HG02642 (cell line): Measurements from ENCODE around the gene UGT3A2.
A peak's percentile ranks its signal among the peaks of the same experiment; 100 is the strongest.

ENCODE experiments used
- ATAC-seq: cut with Tn5 transposase; IDR thresholded peaks from one replicate; pipeline ENCODE4 v1.9.1; 2021; ENCODE audit warnings: mild to moderate bottlenecking; ENCODE audit not compliant: unreplicated experiment, poor library complexity

The UGT3A2 gene, protein sequence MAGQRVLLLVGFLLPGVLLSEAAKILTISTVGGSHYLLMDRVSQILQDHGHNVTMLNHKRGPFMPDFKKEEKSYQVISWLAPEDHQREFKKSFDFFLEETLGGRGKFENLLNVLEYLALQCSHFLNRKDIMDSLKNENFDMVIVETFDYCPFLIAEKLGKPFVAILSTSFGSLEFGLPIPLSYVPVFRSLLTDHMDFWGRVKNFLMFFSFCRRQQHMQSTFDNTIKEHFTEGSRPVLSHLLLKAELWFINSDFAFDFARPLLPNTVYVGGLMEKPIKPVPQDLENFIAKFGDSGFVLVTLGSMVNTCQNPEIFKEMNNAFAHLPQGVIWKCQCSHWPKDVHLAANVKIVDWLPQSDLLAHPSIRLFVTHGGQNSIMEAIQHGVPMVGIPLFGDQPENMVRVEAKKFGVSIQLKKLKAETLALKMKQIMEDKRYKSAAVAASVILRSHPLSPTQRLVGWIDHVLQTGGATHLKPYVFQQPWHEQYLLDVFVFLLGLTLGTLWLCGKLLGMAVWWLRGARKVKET

DNA sequence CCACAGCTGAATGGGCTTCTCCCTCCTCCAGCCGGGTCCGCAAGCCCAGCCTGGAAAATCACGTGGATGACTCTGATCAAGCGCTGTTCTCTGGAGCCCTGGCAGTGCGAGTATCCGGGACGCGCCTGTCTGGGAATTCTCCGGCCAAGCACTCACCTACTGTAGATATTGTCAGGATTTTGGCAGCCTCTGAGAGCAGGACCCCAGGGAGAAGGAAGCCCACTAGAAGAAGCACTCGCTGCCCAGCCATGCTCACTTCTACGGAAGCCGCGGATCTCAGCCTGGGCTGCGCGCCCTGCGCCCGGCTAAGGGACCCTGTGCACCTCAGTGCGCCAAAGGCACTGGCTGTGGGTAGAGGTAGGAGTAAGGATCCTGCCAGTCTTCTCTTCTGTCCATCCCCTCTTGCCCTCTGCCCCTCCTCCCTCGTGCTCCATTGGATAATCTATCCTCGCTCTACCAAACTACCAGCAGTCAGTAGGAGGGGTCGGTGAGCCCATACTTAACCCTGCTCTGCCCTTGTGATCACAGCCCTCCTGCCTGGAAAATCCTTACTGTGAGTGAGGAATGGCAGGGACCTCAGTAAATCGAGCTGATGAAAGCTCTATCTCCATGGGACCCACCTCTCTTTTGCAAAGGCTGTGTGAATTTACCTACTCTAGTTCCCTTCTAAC, at the start of gene UGT3A2:
Gene UGT3A2 (minus strand): TSS at position 343 of the 671 bp plus-strand sequence. CDS start 93 bp downstream, at position 250.
- no peak for ATAC-seq

DNA sequence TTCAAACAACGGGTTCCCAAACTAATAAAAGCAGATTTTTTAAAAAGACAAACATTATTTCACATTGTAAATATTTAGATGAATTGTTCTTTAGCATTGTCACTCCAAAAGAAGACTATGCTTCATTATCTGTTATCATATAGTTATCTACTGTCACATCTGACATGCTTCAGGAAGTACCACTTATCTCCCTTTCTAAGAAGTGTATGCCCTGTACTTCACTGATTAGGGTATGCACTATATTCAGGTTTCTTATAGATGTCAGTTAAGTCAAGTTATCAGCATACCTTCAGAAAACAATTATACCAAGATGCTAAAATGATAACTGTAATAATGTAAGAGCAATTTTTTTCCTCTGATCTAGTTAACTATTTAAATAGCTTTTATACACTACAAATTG, 44.6 kb upstream of the UGT3A2 start:
- no peak for ATAC-seq

DNA sequence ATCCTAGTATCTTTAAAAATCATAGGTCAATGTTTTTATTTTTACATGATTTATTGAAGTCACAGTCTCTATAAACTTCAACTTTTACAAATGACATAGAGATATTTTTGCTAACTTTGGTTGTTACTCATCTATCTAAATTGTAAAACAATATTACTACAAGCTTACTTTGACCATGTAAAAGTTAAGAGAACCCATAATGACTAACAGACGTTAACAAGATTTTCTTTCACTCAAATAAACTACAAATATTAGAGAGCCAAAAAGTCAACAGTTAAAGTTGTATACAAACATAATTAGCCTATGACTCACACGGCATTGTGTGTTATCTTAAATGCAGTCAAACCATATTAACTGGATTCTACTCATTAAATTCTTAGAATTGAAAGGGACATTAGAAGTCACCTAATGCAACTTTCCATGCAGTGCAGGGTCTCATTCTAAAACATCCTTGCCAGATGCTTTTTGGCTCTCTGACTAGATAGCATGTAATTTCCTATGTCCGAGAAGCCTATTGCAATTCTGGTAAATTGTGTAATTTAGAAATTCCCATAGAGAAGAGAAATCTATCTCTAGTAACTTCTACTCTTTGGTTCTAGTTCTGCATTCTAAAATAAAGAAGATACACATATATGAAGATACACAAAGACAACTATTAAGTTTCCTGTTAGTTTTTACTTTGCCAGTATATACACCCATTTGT, 42.2 kb upstream of the UGT3A2 start:
- ATAC-seq: no peak

DNA sequence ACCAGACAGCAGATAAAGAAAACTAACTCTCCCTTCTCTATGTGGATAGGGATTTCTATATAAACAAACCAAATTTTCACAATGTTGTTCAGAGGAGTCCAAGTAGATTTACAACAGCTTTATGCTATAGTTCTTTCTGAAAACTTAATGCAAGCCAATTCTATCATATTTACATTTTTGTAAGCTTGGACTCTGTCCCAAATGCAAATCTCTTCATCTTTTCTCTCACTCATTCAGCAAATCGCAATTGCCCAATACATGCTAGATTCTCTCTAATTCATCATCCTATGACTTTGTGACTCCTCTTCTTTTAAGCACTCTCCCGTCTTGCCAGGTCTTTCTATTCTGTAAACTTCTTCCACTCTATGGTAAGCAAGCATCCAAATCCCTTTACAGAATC, 39.1 kb upstream of the UGT3A2 start:
- no peak for ATAC-seq

DNA sequence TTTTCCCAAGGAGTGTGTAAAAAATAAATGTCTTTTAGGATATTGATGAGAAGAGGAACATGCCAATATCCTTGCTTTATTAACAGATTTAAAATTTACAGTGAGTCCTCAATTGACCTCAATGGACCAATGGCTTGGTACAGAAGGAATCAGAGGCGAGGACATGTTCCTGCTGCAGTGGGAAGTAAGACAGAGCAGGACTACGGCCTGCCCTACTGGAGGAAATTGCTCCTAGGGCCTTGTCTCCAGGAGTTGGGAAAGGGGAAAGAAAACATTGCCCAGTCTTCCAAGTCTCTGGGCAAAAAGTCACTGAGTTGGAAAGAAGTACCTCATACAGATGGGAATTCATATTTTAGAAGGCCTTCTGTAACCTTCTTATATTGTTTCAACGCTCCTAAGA, 33.1 kb upstream of the UGT3A2 start:
- no peak for ATAC-seq

DNA sequence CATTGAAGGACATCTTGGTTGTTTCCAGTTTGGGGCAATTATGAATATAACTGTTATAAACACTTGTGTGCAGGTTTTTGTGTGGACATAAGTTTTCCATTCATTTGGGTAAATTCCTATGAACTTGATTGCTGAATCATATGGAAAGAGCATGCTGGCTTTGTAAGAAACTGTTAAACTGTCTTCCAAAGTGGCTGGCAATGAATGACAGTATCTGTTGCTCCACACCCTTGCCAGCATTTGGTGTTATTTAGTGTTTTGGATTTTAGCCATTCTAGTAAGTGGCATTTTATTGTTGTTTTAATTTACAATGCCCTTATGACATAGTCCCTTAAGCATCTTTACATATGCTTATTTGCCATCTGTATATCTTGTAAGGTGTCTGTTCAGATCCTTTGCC, 29.8 kb upstream of the UGT3A2 start:
- no peak for ATAC-seq

DNA sequence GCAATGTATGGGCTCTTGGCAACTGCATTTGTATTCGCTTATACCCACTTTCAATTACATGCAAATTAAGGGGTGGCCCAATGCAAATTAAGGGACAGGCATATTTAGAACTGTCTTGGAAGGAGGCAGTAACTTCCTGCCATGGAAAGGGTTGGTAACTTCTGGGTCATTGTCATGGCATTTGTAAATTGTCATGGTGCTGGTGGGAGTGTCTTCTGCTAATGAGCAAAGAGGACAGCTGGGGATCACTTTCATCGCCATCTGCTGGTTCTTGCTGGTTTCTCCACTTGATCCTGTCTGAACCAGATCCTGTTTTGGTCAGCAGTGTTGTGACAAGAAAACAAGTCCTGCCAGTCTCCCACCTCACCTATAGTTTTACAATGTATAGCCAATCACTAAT, 23.3 kb upstream of the UGT3A2 start:
- ATAC-seq: peak; percentile 81

DNA sequence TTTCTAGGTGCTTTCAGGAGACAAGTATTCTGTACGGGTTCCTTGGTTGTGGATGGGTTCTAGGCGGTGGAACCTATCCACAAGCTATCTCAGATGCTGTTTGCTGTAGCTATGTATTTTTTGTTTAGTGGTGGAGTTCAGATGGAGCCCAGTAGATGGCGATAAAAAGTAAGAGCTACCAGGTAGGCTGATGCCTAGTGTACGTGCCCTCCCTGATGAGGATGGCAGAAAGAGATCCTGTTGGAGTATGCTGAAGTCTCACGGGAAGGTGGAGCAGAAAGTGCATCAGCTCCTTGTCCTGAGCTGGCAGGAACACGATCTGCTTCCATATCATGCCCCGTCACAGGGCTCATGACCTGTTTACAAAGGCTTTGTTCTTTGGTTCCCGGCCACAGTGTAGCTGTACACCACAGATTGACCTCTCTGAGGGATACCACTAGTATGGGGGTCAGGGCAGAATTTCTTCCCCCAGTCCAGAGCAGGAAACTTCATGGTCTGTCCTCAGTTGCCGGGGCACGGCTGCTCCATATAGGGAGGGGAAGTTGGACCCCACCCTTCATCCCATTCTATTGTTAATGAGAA, 12.6 kb upstream of the UGT3A2 start:
- peak; percentile 95 for ATAC-seq

DNA sequence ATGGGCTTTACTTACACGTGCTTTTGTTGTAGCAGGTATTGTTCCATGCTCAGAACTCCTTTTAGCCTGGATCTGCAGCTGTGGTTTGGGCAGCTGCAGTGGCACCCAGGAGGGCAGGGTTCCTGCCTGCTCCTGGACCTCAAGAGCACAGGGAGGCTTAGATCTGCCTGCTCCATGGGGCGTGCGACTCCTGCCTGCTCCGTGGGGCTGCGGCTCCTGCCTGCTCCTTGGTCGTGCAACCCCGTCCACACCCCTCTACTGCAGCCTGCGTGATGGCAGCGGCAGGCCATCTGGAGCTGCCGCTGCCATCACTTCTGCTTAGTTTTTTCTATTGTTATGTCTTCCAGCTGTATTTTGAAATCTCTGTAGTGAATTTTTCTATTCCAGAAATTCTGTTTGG, 11.7 kb upstream of the UGT3A2 start:
- ATAC-seq: no peak

DNA sequence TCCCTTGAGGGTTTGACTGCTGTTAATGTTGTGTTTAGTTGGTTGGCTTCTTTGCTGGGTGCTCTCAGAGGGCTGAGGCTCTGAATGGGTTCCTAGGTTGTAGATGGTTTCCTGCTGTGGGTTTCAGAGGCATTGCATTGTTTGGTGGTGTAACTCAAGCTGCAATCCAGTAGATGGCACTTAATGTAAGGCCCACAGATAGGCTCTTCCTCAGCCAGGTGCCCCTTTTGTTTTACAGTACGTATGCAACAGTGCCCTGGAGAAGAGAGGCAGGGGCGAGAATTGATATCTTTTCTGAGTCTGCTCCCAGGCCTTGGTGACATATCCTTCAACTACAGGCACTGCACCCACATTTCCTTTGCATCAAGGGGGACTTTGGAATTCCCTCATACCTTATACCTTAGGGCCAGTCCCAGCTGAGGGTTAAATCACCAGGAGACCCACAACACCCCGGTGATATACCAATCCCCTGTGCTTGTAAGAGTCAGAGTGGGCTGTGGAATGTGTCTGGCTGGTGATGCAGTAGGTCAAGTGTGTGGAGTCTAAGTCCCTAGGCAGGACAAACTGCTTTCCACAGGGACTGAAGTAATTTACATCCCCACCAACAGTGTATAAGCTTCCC, 7.0 kb upstream of the UGT3A2 start:
- peak; percentile 83 for ATAC-seq

DNA sequence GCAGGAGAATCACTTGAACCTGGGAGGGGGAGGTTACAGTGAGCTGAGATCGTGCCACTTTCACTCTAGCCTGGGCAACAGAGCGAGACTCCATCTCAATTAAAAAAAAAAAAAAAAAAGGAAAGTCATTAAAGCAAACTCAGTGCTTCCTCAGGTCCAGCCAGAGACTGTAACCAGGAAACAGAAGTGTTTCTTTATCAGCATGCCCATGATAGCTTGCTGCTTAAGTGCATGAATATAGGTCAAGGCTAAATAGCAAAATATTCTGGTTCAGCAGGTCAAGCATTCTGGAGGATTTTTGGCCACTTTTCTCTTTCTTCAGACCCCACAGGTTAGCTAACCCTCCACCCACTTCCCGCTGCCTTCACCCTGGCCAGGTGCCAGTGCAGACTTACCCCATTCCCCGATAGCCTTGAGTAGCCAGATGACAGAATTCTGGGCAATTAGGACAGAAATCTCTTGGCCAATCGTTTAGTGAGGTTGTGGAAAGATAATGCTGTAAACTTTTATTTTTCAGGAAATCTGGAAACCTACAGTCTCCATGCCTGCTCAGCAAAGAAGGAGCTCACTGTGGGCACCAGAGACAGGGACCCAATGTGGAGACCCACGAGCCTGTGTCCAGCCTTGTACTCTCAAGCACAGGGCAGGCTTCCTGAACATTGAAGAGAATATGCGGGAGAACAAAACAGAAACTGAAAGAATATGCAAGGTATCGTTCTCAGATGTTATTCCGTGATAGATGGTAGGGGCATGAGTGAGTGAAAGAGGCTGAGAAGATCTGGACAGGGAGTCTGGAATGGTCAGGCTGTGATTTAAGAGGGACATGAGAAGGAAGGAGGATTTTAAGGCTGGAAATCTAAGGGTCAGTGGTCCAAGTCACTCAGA, 4.2 kb upstream of the UGT3A2 start:
- ATAC-seq: peak; percentile 76

DNA sequence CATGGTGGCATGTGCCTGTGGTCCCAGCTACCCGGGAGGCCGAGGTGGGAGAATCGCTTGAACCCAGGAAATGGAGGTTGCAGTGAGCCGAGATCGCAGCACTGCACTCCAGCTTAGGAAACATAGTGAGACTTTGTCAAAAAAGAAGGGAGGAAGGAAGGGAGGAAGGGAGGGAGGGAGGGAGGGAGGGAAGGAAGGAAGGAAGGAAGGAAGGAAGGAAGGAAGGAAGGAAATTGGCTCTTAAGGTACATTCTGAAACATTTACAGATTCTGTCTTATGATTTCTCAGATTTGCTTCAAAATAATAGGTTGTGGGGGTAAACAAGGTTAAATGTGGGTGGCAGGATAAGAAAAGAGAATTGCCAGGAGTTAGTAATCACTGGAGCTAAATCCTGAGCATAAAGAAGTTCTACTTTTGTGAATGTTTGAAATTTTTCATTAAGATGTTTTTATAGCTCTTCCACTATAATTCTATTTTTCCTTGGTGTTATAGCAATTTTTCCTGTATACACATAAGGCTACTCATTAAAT, 2.1 kb upstream of the UGT3A2 start:
- no peak for ATAC-seq

DNA sequence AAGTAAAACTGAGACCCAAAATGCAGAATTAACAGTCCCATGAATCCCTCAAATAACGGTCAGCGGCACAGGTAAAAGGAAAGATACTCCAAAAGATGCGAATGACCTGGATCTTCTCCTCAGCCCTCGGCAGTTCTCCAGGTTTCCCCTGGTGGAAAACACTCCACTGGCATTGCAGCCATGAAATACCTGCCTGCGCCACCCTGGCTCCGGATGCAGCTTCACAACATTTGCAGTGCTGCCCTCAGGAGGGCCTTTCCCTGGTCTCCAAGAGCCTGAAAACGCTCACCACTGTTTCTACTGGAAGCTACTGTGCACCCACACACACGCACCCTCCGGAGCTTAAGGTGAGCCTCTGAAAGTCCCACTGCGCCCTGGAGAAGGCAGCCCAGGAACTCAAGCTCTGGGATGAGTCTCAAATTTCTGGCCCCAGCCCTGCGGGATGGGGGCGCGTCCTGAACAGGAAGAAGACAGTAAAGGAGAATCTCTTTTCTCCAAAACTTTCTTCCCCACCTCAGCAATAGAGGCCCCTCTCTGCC, 612 bp downstream of the UGT3A2 start:
- no peak for ATAC-seq

DNA sequence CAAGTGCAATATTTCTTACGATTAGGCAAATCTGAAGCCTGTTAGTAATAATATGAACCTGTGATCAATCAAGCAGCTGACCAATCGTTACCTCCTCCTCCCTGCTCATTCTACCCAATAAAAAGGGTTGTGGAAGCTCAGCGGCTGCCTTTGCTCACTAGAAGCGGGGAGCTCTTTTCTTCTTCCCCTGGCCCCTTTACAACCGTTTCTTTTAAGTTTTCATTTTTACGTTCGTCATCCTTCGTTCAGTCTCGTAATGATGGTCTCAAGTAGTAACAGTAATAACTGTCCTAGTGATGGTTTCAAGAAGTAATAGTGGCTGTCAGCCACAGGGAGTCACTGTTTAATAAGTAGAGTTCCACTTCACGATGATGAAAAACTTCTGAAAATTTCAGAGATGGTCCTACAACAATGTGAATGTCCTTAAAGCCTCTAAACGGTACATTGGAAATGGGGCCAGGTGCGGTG, 6.2 kb downstream of the UGT3A2 start:
- ATAC-seq: no peak

DNA sequence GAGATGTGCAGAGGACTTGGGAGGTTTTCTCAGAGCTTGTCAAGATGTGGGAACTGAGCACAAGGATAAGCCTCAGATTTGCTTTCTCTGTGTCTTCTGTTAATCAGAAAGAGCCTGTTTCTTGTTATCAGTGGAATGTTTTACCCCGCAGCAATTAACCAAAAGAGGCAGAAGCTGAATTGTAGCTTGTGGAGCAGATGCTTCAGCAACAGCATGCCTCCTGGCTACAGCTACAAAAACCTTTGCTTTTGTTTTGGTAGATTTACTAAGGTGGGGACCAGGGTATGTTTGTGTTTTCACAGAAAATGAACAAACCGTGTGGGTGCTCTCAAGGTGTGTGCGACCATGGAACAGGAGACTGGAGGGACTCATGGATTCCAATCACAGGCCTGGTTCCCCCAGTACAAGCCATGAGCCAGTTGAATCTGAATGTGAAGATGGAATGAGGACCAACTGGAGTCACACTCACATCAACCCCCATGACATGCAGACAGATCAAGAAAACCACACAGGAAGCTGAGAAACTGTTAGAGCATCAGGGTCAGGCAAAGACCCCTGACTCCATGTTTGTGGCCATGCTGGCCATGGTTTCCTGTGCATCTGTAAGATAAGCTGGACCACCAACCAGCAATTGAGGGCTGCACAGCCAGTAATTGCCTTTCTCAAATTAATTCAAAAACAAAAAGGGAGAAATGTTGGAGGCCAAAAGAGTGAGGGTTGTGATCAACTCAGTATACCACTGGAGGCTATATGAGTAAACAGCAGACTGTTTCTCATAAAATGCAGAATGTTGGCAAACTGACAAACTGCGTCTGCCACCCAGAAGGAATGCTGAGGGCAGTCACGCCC, 6.9 kb downstream of the UGT3A2 start:
- ATAC-seq: no peak

DNA sequence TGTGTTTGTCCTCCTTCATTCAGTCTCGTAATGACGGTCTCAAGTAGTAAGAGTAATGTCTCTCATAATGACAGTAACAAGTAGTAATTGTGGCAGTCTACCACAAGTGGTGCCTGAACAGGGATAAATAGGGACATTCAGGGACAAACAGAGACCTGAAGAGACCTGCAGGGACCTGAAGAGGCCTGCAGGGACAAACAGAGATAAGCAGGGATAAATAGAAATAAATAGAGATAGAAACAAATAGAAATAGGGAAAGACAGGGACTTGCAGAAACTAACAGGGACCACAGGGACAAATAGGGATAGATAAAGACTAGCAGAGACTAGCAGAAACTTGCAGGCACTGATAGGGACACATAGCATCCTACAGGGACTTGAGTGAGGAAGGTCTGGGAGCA, 7.9 kb downstream of the UGT3A2 start:
- no peak for ATAC-seq

DNA sequence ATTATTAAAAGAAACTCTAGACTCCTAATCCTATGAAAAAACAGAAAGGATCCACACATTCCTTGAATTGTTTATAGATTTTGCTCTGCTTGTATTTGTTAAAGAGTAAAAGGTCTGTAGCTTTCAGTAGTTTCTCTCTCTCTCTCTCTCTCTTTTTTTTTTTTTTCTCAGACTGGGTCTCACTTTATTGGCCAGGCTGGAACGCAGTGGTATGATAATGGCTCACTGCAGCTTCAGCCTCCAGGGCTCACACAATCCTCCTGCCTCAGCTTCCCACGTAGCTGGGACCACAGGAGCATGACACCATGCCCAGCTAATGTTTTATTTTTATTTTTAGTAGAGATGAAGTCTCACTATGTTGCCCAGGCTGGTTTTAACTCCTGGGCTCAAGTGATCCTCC, 9.3 kb downstream of the UGT3A2 start:
- no peak for ATAC-seq

DNA sequence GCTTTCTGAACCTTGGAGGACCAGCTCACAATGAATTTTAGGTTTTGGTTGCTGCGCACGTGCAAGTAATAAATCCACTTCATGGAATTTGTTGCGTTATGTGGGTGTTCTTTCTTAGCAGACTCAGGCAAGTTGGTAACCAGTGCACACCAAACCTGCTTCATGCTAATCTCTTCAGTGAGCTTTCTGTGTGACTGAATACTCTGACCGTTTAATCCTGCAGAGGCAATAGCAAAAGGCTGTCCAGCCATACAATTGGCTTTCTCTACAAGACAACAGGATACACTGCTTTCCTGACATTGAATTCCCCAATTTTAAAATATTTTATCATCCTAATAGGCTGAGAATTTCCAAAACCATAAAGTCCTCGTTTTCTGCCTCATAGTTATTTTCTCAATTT, 10.3 kb downstream of the UGT3A2 start:
- no peak for ATAC-seq
